ENCODE results near the gene DLGAP1. TPM values are rescaled to one million over a fixed set of nuclear protein-coding genes. Genes with fewer than 3 reads are reported as not detected.

DLGAP1 gene
- total and polyA plus RNA-seq, 2 of the 13 experiments (the other 11 are each of a cell fraction or from before 2014, with no cell fraction given) = 0.01 TPM; not detected in 1

DNA sequence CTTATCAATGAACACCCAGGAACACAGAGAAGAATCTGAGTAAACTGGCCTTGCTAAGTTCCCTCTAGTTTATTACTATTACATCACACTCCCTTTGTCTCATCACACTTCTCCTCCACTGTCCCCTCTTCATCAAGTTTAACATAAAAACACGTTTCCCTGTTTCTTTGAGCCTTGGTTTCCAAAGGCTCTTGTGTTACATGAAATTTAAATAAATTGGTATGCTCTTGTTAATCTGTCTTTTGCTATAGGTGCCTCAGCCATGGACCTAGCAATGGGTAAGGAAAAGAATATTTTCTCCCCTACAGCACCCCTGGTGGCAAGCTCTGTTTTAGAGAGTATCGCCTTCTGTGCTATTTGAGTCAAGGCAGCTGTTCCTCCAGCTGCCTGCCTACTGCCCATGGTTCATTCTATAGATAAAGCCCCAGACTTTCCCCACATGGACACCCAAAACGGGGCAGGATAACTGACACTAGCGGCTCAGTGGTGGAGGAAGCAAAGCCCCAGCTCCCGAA, 973.4 kb downstream of the DLGAP1 start:
- Histone ChIP-seq H3K4me3 (replicated peaks in 1 of 3; ENCODE audit: insufficient read depth in 1 of 3, low read depth in 2 of 3, low read length in 3 of 3) (no peak overlapping the region), H3K36me3 (replicated peaks in 1 of 2; ENCODE audit: control insufficient read depth in 1 of 2, insufficient read depth in 2 of 2, low read length in 2 of 2) (no peaks in the 10 kb centered on the region), H3K27me3 (ENCODE audit: control insufficient read depth in 1 of 2, insufficient read depth in 2 of 2, low read length in 2 of 2) (peaks cover 0 to 5% of the 10 kb centered on the region in 2 experiments; a peak in 2 of 5 replicates), H3K9me3 (ENCODE audit: low read length) (no peaks in the 10 kb centered on the region), H3K4me2 (ENCODE audit: low read depth, low read length) (no peak overlapping the region), H3K27ac (ENCODE audit: extremely low read length, insufficient read depth, low read length) (no peak overlapping the region), H3K9ac (ENCODE audit: insufficient read depth, low read depth, low read length) (no peak overlapping the region), H3K79me2 (ENCODE audit: insufficient read depth, low read length) (no peaks in the 10 kb centered on the region), H3K4me1 (ENCODE audit: insufficient read depth, low read length) (peaks cover 8% of the 10 kb centered on the region; the same call in 1 of the 2 replicates), H2AFZ (ENCODE audit: low read length) (no peak overlapping the region), H4K20me1 (ENCODE audit: insufficient read depth, low read length) (no peaks in the 10 kb centered on the region)
- DNase-seq (ENCODE audit: low spot score) = peak; percentile 33
- in situ Hi-C loops (cut with HindIII; ENCODE audit: extremely low pct_ligation_motif_present, low pct_unique_long_range_greater_than_20kb) = loop anchor here (25.0 kb wide), 1 partner anchor 94 kb away; no protein-coding TSS in a partner anchor
- ChIA-PET CTCF (ENCODE audit: low intra/inter-chr PET ratio, low total read pairs) (no interaction called here), POLR2A (no interaction called here)
- FAIRE-seq = peak; percentile 75
- peak; percentile 96 for ATAC-seq
- no peak for TF ChIP-seq ZBTB46 (CRISPR knock-in tag; IDR thresholded peaks at IDR 0.05; ENCODE audit: borderline replicate concordance)
- no peak for TF ChIP-seq ZNF256 (CRISPR knock-in tag; conservative IDR thresholded peaks at IDR 0.05)
- no peak for TF ChIP-seq ZBTB39 (CRISPR knock-in tag; IDR thresholded peaks at IDR 0.05)
- TF ChIP-seq RFX3 (CRISPR knock-in tag; IDR thresholded peaks at IDR 0.05) = no peak
- TF ChIP-seq SNRNP70 (IDR thresholded peaks at IDR 0.05; ENCODE audit: low read depth, low read length) = no peak
- TF ChIP-seq NFKBIZ (CRISPR knock-in tag; IDR thresholded peaks at IDR 0.05) = no peak
- no peak for TF ChIP-seq ZNF24 (IDR thresholded peaks at IDR 0.05)
- TF ChIP-seq ETV5 (CRISPR knock-in tag; IDR thresholded peaks at IDR 0.05; ENCODE audit: borderline replicate concordance) = no peak
- no peak for TF ChIP-seq FIP1L1 (IDR thresholded peaks at IDR 0.05; ENCODE audit: borderline replicate concordance, insufficient read depth, low read depth, low read length)
- TF ChIP-seq KMT2A (CRISPR knock-in tag; IDR thresholded peaks at IDR 0.05) = no peak
- TF ChIP-seq NR2F6 (IDR thresholded peaks at IDR 0.05) = no peak
- TF ChIP-seq NR2F6 (CRISPR knock-in tag; IDR thresholded peaks at IDR 0.05) = no peak
- TF ChIP-seq KMT2B (CRISPR knock-in tag; IDR thresholded peaks at IDR 0.05) = no peak
- no peak for TF ChIP-seq KLF15 (CRISPR knock-in tag; IDR thresholded peaks at IDR 0.05; ENCODE audit: borderline replicate concordance)
- TF ChIP-seq XRCC5 (optimal IDR thresholded peaks at IDR 0.05; ENCODE audit: low read length) = peak; percentile 54
- TF ChIP-seq STAG1 (CRISPR knock-in tag; IDR thresholded peaks at IDR 0.05) = peak; percentile 56
- TF ChIP-seq, protein P1, sequence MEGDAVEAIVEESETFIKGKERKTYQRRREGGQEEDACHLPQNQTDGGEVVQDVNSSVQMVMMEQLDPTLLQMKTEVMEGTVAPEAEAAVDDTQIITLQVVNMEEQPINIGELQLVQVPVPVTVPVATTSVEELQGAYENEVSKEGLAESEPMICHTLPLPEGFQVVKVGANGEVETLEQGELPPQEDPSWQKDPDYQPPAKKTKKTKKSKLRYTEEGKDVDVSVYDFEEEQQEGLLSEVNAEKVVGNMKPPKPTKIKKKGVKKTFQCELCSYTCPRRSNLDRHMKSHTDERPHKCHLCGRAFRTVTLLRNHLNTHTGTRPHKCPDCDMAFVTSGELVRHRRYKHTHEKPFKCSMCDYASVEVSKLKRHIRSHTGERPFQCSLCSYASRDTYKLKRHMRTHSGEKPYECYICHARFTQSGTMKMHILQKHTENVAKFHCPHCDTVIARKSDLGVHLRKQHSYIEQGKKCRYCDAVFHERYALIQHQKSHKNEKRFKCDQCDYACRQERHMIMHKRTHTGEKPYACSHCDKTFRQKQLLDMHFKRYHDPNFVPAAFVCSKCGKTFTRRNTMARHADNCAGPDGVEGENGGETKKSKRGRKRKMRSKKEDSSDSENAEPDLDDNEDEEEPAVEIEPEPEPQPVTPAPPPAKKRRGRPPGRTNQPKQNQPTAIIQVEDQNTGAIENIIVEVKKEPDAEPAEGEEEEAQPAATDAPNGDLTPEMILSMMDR (CRISPR knock-in tag; IDR thresholded peaks at IDR 0.05) = peak; percentile 43
- no peak for TF ChIP-seq TEAD3 (CRISPR knock-in tag; optimal IDR thresholded peaks at IDR 0.05; ENCODE audit: borderline replicate concordance)
- TF ChIP-seq DR1 (CRISPR knock-in tag; IDR thresholded peaks at IDR 0.05) = no peak
- intact Hi-C loops (cut with micrococcal nuclease; ENCODE audit: unreplicated experiment) = no loop called here
- BruUV-seq (replicated peaks) = no TSS peak
- 13% methylated on average over 5 of the region's 5 CpGs for WGBS (ENCODE audit: low lambda C conversion rate)

All from HepG2 (cell line).